DND-41 (cell line): Measurements from ENCODE around the gene MICAL2.

Experiments used
- CTCF ChIP-seq: IDR thresholded peaks from 2 replicates; pipeline ENCODE4 v1.5.1; 2012; ENCODE audit warnings: borderline replicate concordance, low read length, moderate library complexity, mild to moderate bottlenecking; ENCODE audit not compliant: poor library complexity, severe bottlenecking; ENCODE audit errors: extremely low read depth
- EZH2 ChIP-seq: IDR thresholded peaks from 3 replicates; pipeline ENCODE4 v1.6.1; 2012; ENCODE audit warnings: borderline replicate concordance, low read depth, mild to moderate bottlenecking, moderate library complexity, low read length, inconsistent platforms; ENCODE audit not compliant: severe bottlenecking

GRCh38 chr11:12174477-12175143 is 64.2 kb downstream of the MICAL2 start:
- TF ChIP-seq CTCF: no peak
- TF ChIP-seq EZH2: no peak
